ENCODE measurements around the gene PACRG.

Gene PACRG

DNA sequence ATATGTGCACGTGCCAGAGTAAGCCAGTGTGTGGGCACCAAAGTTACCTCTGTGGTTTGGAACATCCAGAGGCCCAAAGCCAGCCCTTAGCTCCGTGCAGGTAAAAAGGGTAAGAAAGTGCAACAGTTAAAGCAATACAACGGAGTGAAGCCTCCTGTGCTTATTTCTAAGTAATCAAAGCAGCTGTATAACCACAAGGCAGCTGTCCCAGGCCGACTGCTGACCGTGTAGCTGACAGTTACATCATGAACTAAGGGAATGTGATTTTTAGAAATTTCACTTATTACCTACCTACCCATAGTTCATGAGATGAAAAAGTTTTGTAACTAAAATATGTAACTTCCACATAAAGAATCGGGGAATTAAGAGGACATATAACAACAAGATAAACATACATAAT, 565.5 kb downstream of the PACRG start:
- intact Hi-C loops (cut with DNase I; ENCODE audit: low total_unique reads): no loop called here
- DNase-seq: no peak
- Histone ChIP-seq H3K36me3 (no peaks in the 10 kb centered on the region), H3K4me1 (no peaks in the 10 kb centered on the region), H3K27me3 (no peaks in the 10 kb centered on the region), H3K4me3 (no peak overlapping the region), H3K9me3 (no peaks in the 10 kb centered on the region), H3K27ac (no peak overlapping the region)
- TF ChIP-seq, protein P1, sequence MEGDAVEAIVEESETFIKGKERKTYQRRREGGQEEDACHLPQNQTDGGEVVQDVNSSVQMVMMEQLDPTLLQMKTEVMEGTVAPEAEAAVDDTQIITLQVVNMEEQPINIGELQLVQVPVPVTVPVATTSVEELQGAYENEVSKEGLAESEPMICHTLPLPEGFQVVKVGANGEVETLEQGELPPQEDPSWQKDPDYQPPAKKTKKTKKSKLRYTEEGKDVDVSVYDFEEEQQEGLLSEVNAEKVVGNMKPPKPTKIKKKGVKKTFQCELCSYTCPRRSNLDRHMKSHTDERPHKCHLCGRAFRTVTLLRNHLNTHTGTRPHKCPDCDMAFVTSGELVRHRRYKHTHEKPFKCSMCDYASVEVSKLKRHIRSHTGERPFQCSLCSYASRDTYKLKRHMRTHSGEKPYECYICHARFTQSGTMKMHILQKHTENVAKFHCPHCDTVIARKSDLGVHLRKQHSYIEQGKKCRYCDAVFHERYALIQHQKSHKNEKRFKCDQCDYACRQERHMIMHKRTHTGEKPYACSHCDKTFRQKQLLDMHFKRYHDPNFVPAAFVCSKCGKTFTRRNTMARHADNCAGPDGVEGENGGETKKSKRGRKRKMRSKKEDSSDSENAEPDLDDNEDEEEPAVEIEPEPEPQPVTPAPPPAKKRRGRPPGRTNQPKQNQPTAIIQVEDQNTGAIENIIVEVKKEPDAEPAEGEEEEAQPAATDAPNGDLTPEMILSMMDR (IDR thresholded peaks at IDR 0.05): no peak

DNA sequence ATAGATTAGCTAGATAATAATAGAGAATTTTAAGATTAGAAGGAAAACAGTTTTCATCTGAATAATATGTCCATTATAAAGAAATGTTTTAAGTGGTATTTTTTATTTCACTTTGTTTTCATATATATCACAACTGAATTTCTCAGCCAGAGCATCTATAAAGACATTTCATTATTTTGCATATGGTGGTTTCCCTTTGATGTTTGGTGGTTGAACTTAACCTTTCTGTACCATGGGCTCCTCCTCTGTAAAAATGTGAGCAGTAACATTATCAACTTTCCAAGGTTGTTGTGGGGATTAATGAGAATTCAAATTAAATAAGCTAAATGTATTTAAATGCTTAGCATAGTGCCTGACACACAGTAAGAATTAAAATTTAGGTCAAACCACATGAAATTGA, 567.0 kb downstream of the PACRG start:
- no peaks in the 10 kb centered on the region for H3K27me3 ChIP-seq
- DNase-seq: no peak
- H3K36me3 ChIP-seq: no peaks in the 10 kb centered on the region
- no peak overlapping the region for H3K27ac ChIP-seq
- H3K4me1 ChIP-seq: no peaks in the 10 kb centered on the region
- no peak overlapping the region for H3K4me3 ChIP-seq
- TF ChIP-seq, protein P1 (IDR thresholded peaks at IDR 0.05): no peak
- no peaks in the 10 kb centered on the region for H3K9me3 ChIP-seq
- intact Hi-C loops (cut with DNase I; ENCODE audit: low total_unique reads): no loop called here

DNA sequence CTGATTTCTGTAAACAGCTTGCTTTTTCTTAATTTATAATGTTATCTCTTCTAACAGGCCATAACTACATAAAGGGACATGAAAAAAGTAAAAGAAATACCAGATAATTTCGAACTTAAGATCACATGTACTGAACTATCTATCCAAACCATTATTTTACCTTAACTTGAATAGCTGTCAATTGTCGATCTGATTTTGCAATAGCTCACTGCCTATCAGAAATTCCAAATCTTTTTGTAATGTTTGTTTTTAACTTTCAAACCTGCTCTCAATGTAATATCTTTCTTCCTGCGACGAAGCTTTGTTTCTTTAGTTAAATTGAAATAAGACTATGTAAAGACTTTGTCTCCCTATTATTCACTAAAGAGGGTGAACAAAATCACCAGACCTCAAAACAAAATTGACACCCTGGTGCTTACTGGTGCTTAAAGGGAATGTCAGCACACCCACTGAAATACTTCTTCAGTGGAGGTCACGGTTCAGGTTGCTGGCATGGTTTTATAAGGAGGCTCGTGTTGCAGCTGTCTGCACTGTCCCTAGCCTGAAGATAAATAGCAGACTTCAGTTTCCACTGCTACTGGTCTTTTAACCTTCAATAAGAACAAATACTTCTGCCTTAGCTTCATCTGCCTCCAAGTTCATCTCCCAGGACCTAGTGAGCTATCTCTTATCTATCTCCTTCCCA, 569.2 kb downstream of the PACRG start:
- Histone ChIP-seq H3K27ac (no peak overlapping the region), H3K27me3 (no peaks in the 10 kb centered on the region), H3K4me3 (no peak overlapping the region), H3K4me1 (no peaks in the 10 kb centered on the region), H3K9me3 (no peaks in the 10 kb centered on the region), H3K36me3 (no peaks in the 10 kb centered on the region)
- intact Hi-C loops (cut with DNase I; ENCODE audit: low total_unique reads): no loop called here
- TF ChIP-seq, protein P1 (IDR thresholded peaks at IDR 0.05): no peak
- no peak for DNase-seq

DNA sequence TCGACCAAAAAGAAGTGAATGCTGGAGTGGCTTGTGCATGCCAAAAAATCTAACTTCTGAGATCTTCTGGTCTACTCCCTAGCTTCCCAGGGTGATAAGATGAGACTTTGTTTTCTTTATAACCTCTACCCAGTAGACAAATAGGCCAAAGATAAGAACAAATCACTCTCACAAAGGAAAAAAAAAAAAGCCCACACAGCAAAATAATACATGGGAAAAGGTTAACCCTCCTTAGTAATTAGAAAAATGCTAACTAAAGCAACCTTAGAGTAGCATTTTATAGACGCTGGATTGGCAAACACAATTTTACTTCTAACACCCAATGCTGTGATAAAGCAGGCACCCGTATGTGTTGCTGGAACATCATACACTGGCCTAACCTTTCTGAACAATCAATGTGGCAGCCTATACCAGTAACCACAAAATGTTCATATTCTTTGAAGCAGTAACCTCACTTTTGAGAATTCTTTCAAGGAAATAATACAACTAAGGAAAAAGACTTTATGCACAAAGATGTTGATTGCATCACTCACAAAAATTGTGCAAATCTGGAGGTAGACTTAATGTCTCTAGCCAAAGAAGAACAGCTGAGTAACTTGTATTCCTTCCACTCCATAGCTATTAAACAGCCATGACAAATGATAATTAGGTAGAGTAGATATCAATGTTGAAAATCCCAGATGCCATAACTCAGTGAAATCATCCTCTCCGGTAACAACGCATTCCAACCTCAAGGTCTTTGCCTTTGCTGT, 570.5 kb downstream of the PACRG start:
- DNase-seq: no peak
- no peak overlapping the region for H3K4me3 ChIP-seq
- no peaks in the 10 kb centered on the region for H3K27me3 ChIP-seq
- no peaks in the 10 kb centered on the region for H3K4me1 ChIP-seq
- H3K9me3 ChIP-seq: no peaks in the 10 kb centered on the region
- TF ChIP-seq, protein P1 (IDR thresholded peaks at IDR 0.05): no peak
- no peak overlapping the region for H3K27ac ChIP-seq
- H3K36me3 ChIP-seq: no peaks in the 10 kb centered on the region
- intact Hi-C loops (cut with DNase I; ENCODE audit: low total_unique reads): no loop called here

DNA sequence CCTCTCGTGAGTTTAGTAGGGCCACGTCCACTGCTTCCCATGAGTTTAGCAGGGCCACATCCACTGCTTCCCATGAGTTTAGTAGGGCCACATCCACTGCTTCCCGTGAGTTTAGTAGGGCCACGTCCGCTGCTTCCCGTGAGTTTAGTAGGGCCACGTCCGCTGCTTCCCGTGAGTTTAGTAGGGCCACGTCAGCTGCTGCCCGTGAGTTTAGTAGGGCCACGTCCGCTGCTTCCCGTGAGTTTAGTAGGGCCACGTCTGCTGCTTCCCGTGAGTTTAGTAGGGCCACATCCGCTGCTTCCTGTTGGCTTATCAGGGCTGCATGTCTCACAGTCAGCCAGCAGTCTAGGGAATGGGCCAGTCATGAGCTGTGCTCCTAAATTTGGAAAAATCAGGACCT, 573.1 kb downstream of the PACRG start:
- Histone ChIP-seq H3K27me3 (no peaks in the 10 kb centered on the region), H3K9me3 (no peaks in the 10 kb centered on the region), H3K4me3 (no peak overlapping the region), H3K4me1 (no peaks in the 10 kb centered on the region), H3K27ac (no peak overlapping the region), H3K36me3 (no peaks in the 10 kb centered on the region)
- no peak for DNase-seq
- intact Hi-C loops (cut with DNase I; ENCODE audit: low total_unique reads): no loop called here
- TF ChIP-seq, protein P1 (IDR thresholded peaks at IDR 0.05): no peak
